H1 (cell line): ENCODE measurements around the gene GGT6. TPM values are rescaled to one million over a fixed set of nuclear protein-coding genes. Genes with fewer than 3 reads are reported as not detected.

ENCODE experiments used
- CTCF ChIA-PET: fragments of 300-600 bp; sonication (Branson Sonifier 250); formaldehyde crosslinking; loops from one replicate; lab custom pipeline; 2021; ENCODE audit not compliant: partially characterized antibody; lab: Charles Lee
- POLR2A ChIA-PET: fragments of 300-600 bp; sonication (Branson Sonifier 250); formaldehyde crosslinking; loops from one replicate; lab custom pipeline; 2021; ENCODE audit warnings: inconsistent platforms; ENCODE audit not compliant: partially characterized antibody; lab: Charles Lee
- DNase-seq, 2 experiments: peaks; one replicate each; pipeline versions ENCODE4 v3.0.0 to v3.0.0-alpha.2; 2010 to 2022; ENCODE audit warnings: low spot score in 2 of 2, low read depth in 1 of 2, mixed read lengths in 1 of 2
- FAIRE-seq: peaks from 2 replicates; lab custom pipeline; 2011; peaks lifted over from hg19 to GRCh38; lab: Jason Lieb, UNC
- H2AFZ ChIP-seq: 2 replicates; pipeline ENCODE4 v1.8.1; 2012; ENCODE audit warnings: low read length, inconsistent platforms
- H2AK5ac ChIP-seq: 2 replicates; pipeline ENCODE4 v1.6.1; 2013; ENCODE audit warnings: low read depth, low read length
- H2BK120ac ChIP-seq: replicated peaks from 2 replicates; pipeline ENCODE3; 2013; ENCODE audit warnings: low read depth, low read length, inconsistent platforms
- H2BK12ac ChIP-seq: 2 replicates; pipeline ENCODE4 v1.6.1; 2013; ENCODE audit warnings: low read depth, low read length
- H2BK15ac ChIP-seq: 2 replicates; pipeline ENCODE4 v1.6.1; 2013; ENCODE audit warnings: low read length
- H2BK20ac ChIP-seq: 2 replicates; pipeline ENCODE4 v1.6.1; 2013; ENCODE audit warnings: low read length
- H2BK5ac ChIP-seq: 2 replicates; pipeline ENCODE4 v1.6.1; 2013; ENCODE audit warnings: low read depth, low read length
- H3K14ac ChIP-seq: 2 replicates; pipeline ENCODE4 v1.6.1; 2013; ENCODE audit warnings: inconsistent platforms; ENCODE audit not compliant: insufficient read length
- H3K18ac ChIP-seq: 2 replicates; pipeline ENCODE4 v1.6.1; 2013; ENCODE audit warnings: low read length; ENCODE audit errors: extremely low read depth
- H3K23ac ChIP-seq: 2 replicates; pipeline ENCODE4 v1.6.1; 2013; ENCODE audit warnings: inconsistent platforms; ENCODE audit not compliant: insufficient read length
- H3K23me2 ChIP-seq: 2 replicates; pipeline ENCODE4 v1.6.1; 2013; ENCODE audit warnings: low read depth, low read length
- H3K27ac ChIP-seq: 2 replicates; pipeline ENCODE4 v1.6.1; 2011; ENCODE audit warnings: low read depth, low read length, inconsistent platforms
- H3K27me3 ChIP-seq, 4 experiments: replicated peaks in 1 of 4; 1 replicate in 1 of 4; 2 replicates in 3 of 4; pipeline versions ENCODE4 v1.6.1 to v1.8.1; 2011 to 2013; ENCODE audit warnings: low read length in 3 of 4, mild to moderate bottlenecking in 3 of 4, inconsistent platforms in 2 of 4, mixed read lengths in 2 of 4, moderate library complexity in 1 of 4; ENCODE audit not compliant: control insufficient read depth in 3 of 4, insufficient read depth in 3 of 4; ENCODE audit errors: extremely low read depth in 1 of 4
- H3K36me3 ChIP-seq, 4 experiments: 2 replicates each; pipeline versions ENCODE4 v1.6.1 to v1.8.1; 2011 to 2013; ENCODE audit warnings: mild to moderate bottlenecking in 4 of 4, low read length in 3 of 4, moderate library complexity in 2 of 4, control low read depth in 1 of 4, inconsistent platforms in 1 of 4; ENCODE audit not compliant: insufficient read depth in 4 of 4, control insufficient read depth in 2 of 4
- H3K4ac ChIP-seq: replicated peaks from 2 replicates; pipeline ENCODE3; 2013; ENCODE audit warnings: low read length, low read depth, mixed read lengths, inconsistent platforms; ENCODE audit not compliant: insufficient read length
- H3K4me1 ChIP-seq, 4 experiments: replicated peaks in 1 of 4; 1 replicate in 1 of 4; 2 replicates in 3 of 4; pipeline versions ENCODE4 v1.6.1 to v1.8.1; 2011 to 2013; ENCODE audit warnings: low read length in 3 of 4, inconsistent platforms in 2 of 4, mixed read lengths in 1 of 4; ENCODE audit not compliant: insufficient read depth in 4 of 4, control insufficient read depth in 3 of 4
- H3K4me2 ChIP-seq, 2 experiments: 2 replicates each; pipeline versions ENCODE4 v1.6.1 to v1.8.1; 2011 to 2013; ENCODE audit warnings: low read depth in 2 of 2, low read length in 2 of 2, control low read depth in 1 of 2, inconsistent platforms in 1 of 2, mild to moderate bottlenecking in 1 of 2; ENCODE audit not compliant: insufficient read depth in 1 of 2
- H3K4me3 ChIP-seq, 4 experiments: fragments of 200-600, 300-600 bp in 1 of 4; sonication (generic), shearing (Covaris generic), sonication (Bioruptor Twin) in 1 of 4; 2 replicates each; pipeline versions ENCODE4 v1.5.1 to v1.8.1; 2011 to 2016; ENCODE audit warnings: low read length in 4 of 4, low read depth in 3 of 4, control low read depth in 2 of 4, inconsistent platforms in 2 of 4, mild to moderate bottlenecking in 2 of 4, mixed read lengths in 1 of 4, moderate library complexity in 1 of 4; ENCODE audit not compliant: insufficient read depth in 2 of 4; ENCODE audit errors: extremely low read depth in 1 of 4
- H3K56ac ChIP-seq: replicated peaks from 2 replicates; pipeline ENCODE3; 2013; ENCODE audit warnings: low read depth, mild to moderate bottlenecking, mixed read lengths, low read length, inconsistent platforms; ENCODE audit not compliant: insufficient read length
- H3K79me1 ChIP-seq: 2 replicates; pipeline ENCODE4 v1.6.1; 2013; ENCODE audit warnings: low read depth, low read length, control low read depth
- H3K79me2 ChIP-seq, 2 experiments: 2 replicates each; pipeline versions ENCODE4 v1.6.1 to v1.8.1; 2012 to 2013; ENCODE audit warnings: low read length in 2 of 2, mild to moderate bottlenecking in 2 of 2, inconsistent platforms in 1 of 2; ENCODE audit not compliant: insufficient read depth in 2 of 2, control insufficient read depth in 1 of 2
- H3K9ac ChIP-seq, 4 experiments: replicated peaks in 1 of 4; 1 replicate in 1 of 4; 2 replicates in 3 of 4; pipeline versions ENCODE4 v1.6.1 to v1.8.1; 2011 to 2013; ENCODE audit warnings: low read depth in 3 of 4, low read length in 3 of 4, control low read depth in 2 of 4, mild to moderate bottlenecking in 2 of 4, moderate library complexity in 2 of 4, inconsistent platforms in 1 of 4; ENCODE audit errors: extremely low read depth in 1 of 4
- H3K9me3 ChIP-seq, 2 experiments: 2 replicates each; pipeline versions ENCODE4 v1.6.1 to v1.8.1; 2012 to 2013; ENCODE audit warnings: mild to moderate bottlenecking in 2 of 2, moderate library complexity in 2 of 2, control low read depth in 1 of 2, inconsistent platforms in 1 of 2, low read depth in 1 of 2, low read length in 1 of 2, mixed read lengths in 1 of 2; ENCODE audit not compliant: insufficient read depth in 2 of 2
- H4K20me1 ChIP-seq, 2 experiments: replicated peaks in 1 of 2; 2 replicates each; pipeline versions ENCODE3 to v1.8.1; 2011 to 2013; ENCODE audit warnings: inconsistent platforms in 2 of 2, low read length in 2 of 2, mild to moderate bottlenecking in 1 of 2; ENCODE audit not compliant: insufficient read depth in 2 of 2, control insufficient read depth in 1 of 2
- H4K5ac ChIP-seq: 2 replicates; pipeline ENCODE4 v1.6.1; 2013; ENCODE audit warnings: low read length, low read depth, mixed read lengths, inconsistent platforms; ENCODE audit not compliant: insufficient read length
- H4K8ac ChIP-seq: 2 replicates; pipeline ENCODE4 v1.8.0; 2013; ENCODE audit warnings: mild to moderate bottlenecking, moderate library complexity, low read length, inconsistent platforms; ENCODE audit not compliant: insufficient read depth; ENCODE audit errors: extremely low read depth
- H4K91ac ChIP-seq: replicated peaks from 2 replicates; pipeline ENCODE3; 2013; ENCODE audit warnings: low read length, mixed read lengths, inconsistent platforms; ENCODE audit not compliant: insufficient read length
- BRCA1 ChIP-seq: IDR thresholded peaks from 2 replicates; pipeline ENCODE4 v1.6.1; 2012; ENCODE audit warnings: low read depth, low read length, improper control_type of control experiment
- CBX8 ChIP-seq: fragments of 300-800, 300-1000 bp; sonication (generic); IDR thresholded peaks from 2 replicates; pipeline ENCODE4 v1.7.1; 2016; ENCODE audit warnings: low read depth, low read length, borderline replicate concordance
- EP300 ChIP-seq, 2 experiments: IDR thresholded peaks; 1 replicate in 1 of 2; 2 replicates in 1 of 2; pipeline ENCODE4 v1.6.1; 2011 to 2012; ENCODE audit warnings: low read depth in 2 of 2, low read length in 2 of 2, mild to moderate bottlenecking in 2 of 2, borderline replicate concordance in 1 of 2, inconsistent platforms in 1 of 2, moderate library complexity in 1 of 2
- KDM4A ChIP-seq: IDR thresholded peaks from one replicate; pipeline ENCODE4 v1.7.1; 2012; ENCODE audit warnings: low read depth, mild to moderate bottlenecking, moderate library complexity, low read length, inconsistent platforms; ENCODE audit not compliant: severe bottlenecking
- PHF8 ChIP-seq: fragments of 200-600 bp; sonication (generic); conservative IDR thresholded peaks from 2 replicates; pipeline ENCODE4 v1.7.1; 2012; ENCODE audit warnings: low read depth, mild to moderate bottlenecking, inconsistent platforms, low read length, moderate library complexity
- SAP30 ChIP-seq: fragments of 300-600 bp; sonication (generic); IDR thresholded peaks from 2 replicates; pipeline ENCODE4 v1.7.1; 2012; ENCODE audit warnings: low read length, moderate library complexity, mild to moderate bottlenecking, inconsistent platforms; ENCODE audit not compliant: insufficient read depth, insufficient replicate concordance
- SIN3A ChIP-seq, 2 experiments: IDR thresholded peaks in 1 of 2; conservative IDR thresholded peaks in 1 of 2; 2 replicates each; pipeline ENCODE4 v1.6.1; 2011 to 2012; ENCODE audit warnings: low read length in 2 of 2, improper control_type of control experiment in 1 of 2, low read depth in 1 of 2, mild to moderate bottlenecking in 1 of 2
- SIRT6 ChIP-seq: IDR thresholded peaks from one replicate; pipeline ENCODE4 v1.7.1; 2012; ENCODE audit warnings: low read length, inconsistent platforms
- SRF ChIP-seq: IDR thresholded peaks from 2 replicates; pipeline ENCODE4 v1.6.1; 2011; ENCODE audit warnings: mild to moderate bottlenecking, low read depth, low read length, moderate library complexity
- TAF7 ChIP-seq: optimal IDR thresholded peaks from 2 replicates; pipeline ENCODE3; 2011; ENCODE audit warnings: low read depth, mild to moderate bottlenecking, inconsistent platforms, low read length, moderate library complexity, borderline replicate concordance
- WGBS, 2 experiments: shearing (Covaris generic) in 1 of 2; methylation state at CpG; one replicate each; pipeline versions ENCODE4 v1.1.6 to v1.1.7; 2013 to 2015; ENCODE audit warnings: low lambda C conversion rate in 2 of 2, mixed read lengths in 2 of 2, inconsistent platforms in 1 of 2, low coverage in 1 of 2, missing lambda C conversion rate in 1 of 2; ENCODE audit not compliant: insufficient replicate concordance in 2 of 2, insufficient coverage in 1 of 2, insufficient read length in 1 of 2; ENCODE audit errors: extremely low coverage in 1 of 2, missing lambda C conversion rate in 1 of 2; 5-methylcytosine and 5-hydroxymethylcytosine counted together
- polyA plus RNA-seq, 7 experiments: library from polyadenylated mRNA; depleted of rRNA in 3 of 7; stranded (reverse) in 5 of 7; unstranded in 2 of 7; fragments of >200 nt in 5 of 7; fragments of 200-250 nt in 2 of 7; gene quantifications; 1 replicate in 5 of 7; 2 replicates in 1 of 7; 4 replicates in 1 of 7; pipeline versions ENCODE4 v1.2.1 to v1.2.3, GENCODE V29; 2011 to 2013; ENCODE audit warnings: missing spikeins in 2 of 7, mixed read lengths in 2 of 7
- total RNA-seq: library from RNA; stranded (reverse); fragmentation: NEBNext Ultra II Directional; extraction: Animal tissue kit (Norgen Biotek cat#: 25700); gene quantifications from 2 replicates; pipeline ENCODE4 v1.2.1, GENCODE V29; 2021

Gene GGT6
- total and polyA plus RNA-seq, 2 of the 8 experiments (the other 6 are each of a cell fraction or from before 2014, with no cell fraction given): 0.18 TPM; not detected in 1

GRCh38 chr17:4531988-4532736 lies 28.2 kb downstream of the GGT6 start:
- 92% methylated on average over 17 of the region's 17 CpGs; no CpG with 5 or more reads in 1 of the 2 experiments for WGBS, 2 experiments
- CTCF ChIA-PET: no interaction called here
- no peak for TF ChIP-seq TAF7
- TF ChIP-seq EP300 (IDR thresholded peaks at IDR 0.05; ENCODE audit: borderline replicate concordance in 1 of 2, low read depth in 2 of 2, low read length in 2 of 2): no peak
- no peak for TF ChIP-seq SRF
- TF ChIP-seq KDM4A: no peak
- TF ChIP-seq SIRT6: no peak
- TF ChIP-seq CBX8: no peak
- TF ChIP-seq SIN3A (conservative IDR thresholded peaks at IDR 0.05 in 1 of 2, IDR thresholded peaks at IDR 0.05 in 1 of 2; ENCODE audit: low read depth in 1 of 2, low read length in 2 of 2): no peak
- no peak for TF ChIP-seq BRCA1
- TF ChIP-seq PHF8: no peak
- TF ChIP-seq SAP30: no peak

More at GRCh38 chr17:4531988-4532736, 28.2 kb downstream of the GGT6 start:
- Histone ChIP-seq H2BK20ac (no peak overlapping the region), H3K79me1 (no peaks in the 10 kb centered on the region), H3K23ac (no peak overlapping the region), H4K91ac (no peak overlapping the region), H3K9me3 (no peaks in the 10 kb centered on the region), H3K27me3 (peaks cover 0 to 38% (median 22%) of the 10 kb centered on the region in 4 experiments; a peak in 4 of 7 replicates), H4K8ac (no peak overlapping the region), H2BK12ac (no peak overlapping the region; the same call in 1 of the 2 replicates), H2AK5ac (no peak overlapping the region), H3K4ac (peak overlapping the region; percentile 69), H3K4me1 (peaks cover 0 to 28% (median 15%) of the 10 kb centered on the region in 4 experiments; a peak in 6 of 7 replicates), H4K5ac (no peak overlapping the region), H3K36me3 (no peaks in the 10 kb centered on the region), H3K4me3 (no peak overlapping the region), H3K56ac (no peak overlapping the region), H2AFZ (no peak overlapping the region), H3K79me2 (no peaks in the 10 kb centered on the region), H3K4me2 (no peak overlapping the region), H3K18ac (no peak overlapping the region), H2BK15ac (no peak overlapping the region), H2BK5ac (no peak overlapping the region), H4K20me1 (peaks cover 0 to 5% of the 10 kb centered on the region in 2 experiments), H3K23me2 (peaks cover 4% of the 10 kb centered on the region; the same call in 1 of the 2 replicates), H2BK120ac (no peak overlapping the region), H3K27ac (no peak overlapping the region), H3K9ac (no peak overlapping the region), H3K14ac (no peak overlapping the region)
- POLR2A ChIA-PET: interaction anchor here (32.8 to 37.1 kb wide), 2 partner anchors 3 to 15 kb away, joined by 546 read pairs; partner anchors contain the start of genes GGT6 and MYBBP1A
- no peak for FAIRE-seq
- no peak for DNase-seq
